ENCODE measurements around the gene GPR173. TPM values are rescaled to one million over a fixed set of nuclear protein-coding genes. Genes with fewer than 3 reads are reported as not detected.

The GPR173 gene
- total RNA-seq, 1 donor from 2014 or later, result 4.8 TPM

- Histone ChIP-seq H3K27me3 (ENCODE audit: control insufficient read depth, insufficient read depth, low read length) (no peaks in the 10 kb centered on the region), H3K36me3 (ENCODE audit: control insufficient read depth, insufficient read depth, low read length) (no peaks in the 10 kb centered on the region), H3K4me3 (ENCODE audit: low read depth, low read length) (no peak overlapping the region)
- no peak for TF ChIP-seq CTCF (IDR thresholded peaks at IDR 0.05; ENCODE audit: insufficient read depth, low read length, poor library complexity, severe bottlenecking)
- no peak for DNase-seq (ENCODE audit: low read depth)
Observed at GRCh38 chrX:53115550-53115874, 66.9 kb downstream of the GPR173 start.

- DNase-seq (ENCODE audit: low read depth), result no peak
- Histone ChIP-seq H3K36me3 (ENCODE audit: control insufficient read depth, insufficient read depth, low read length) (no peaks in the 10 kb centered on the region), H3K4me3 (ENCODE audit: low read depth, low read length) (no peak overlapping the region), H3K27me3 (ENCODE audit: control insufficient read depth, insufficient read depth, low read length) (no peaks in the 10 kb centered on the region)
- no peak for TF ChIP-seq CTCF (IDR thresholded peaks at IDR 0.05; ENCODE audit: insufficient read depth, low read length, poor library complexity, severe bottlenecking)
Observed at GRCh38 chrX:53116101-53116500, 67.5 kb downstream of the GPR173 start.

- no peak for DNase-seq (ENCODE audit: low read depth)
- Histone ChIP-seq H3K36me3 (ENCODE audit: control insufficient read depth, insufficient read depth, low read length) (no peaks in the 10 kb centered on the region), H3K27me3 (ENCODE audit: control insufficient read depth, insufficient read depth, low read length) (no peaks in the 10 kb centered on the region), H3K4me3 (ENCODE audit: low read depth, low read length) (no peak overlapping the region)
- no peak for TF ChIP-seq CTCF (IDR thresholded peaks at IDR 0.05; ENCODE audit: insufficient read depth, low read length, poor library complexity, severe bottlenecking)
Observed at GRCh38 chrX:53122013-53122412, 73.4 kb downstream of the GPR173 start.

- no peak for TF ChIP-seq CTCF (IDR thresholded peaks at IDR 0.05; ENCODE audit: insufficient read depth, low read length, poor library complexity, severe bottlenecking)
- Histone ChIP-seq H3K4me3 (ENCODE audit: low read depth, low read length) (no peak overlapping the region), H3K36me3 (ENCODE audit: control insufficient read depth, insufficient read depth, low read length) (no peaks in the 10 kb centered on the region), H3K27me3 (ENCODE audit: control insufficient read depth, insufficient read depth, low read length) (no peaks in the 10 kb centered on the region)
- no peak for DNase-seq (ENCODE audit: low read depth)
Observed at GRCh38 chrX:53125506-53125905, 76.9 kb downstream of the GPR173 start.

GRCh38 chrX:53126377-53126776, 77.8 kb downstream of the GPR173 start:
- no peak for DNase-seq (ENCODE audit: low read depth)

More at GRCh38 chrX:53126377-53126776, 77.8 kb downstream of the GPR173 start:
- H3K36me3 ChIP-seq (ENCODE audit: control insufficient read depth, insufficient read depth, low read length), result no peaks in the 10 kb centered on the region
- no peak overlapping the region for H3K4me3 ChIP-seq (ENCODE audit: low read depth, low read length)
- no peaks in the 10 kb centered on the region for H3K27me3 ChIP-seq (ENCODE audit: control insufficient read depth, insufficient read depth, low read length)
- no peak for TF ChIP-seq CTCF (IDR thresholded peaks at IDR 0.05; ENCODE audit: insufficient read depth, low read length, poor library complexity, severe bottlenecking)
